Kidney epithelial cell (primary cell): ENCODE data around the gene RABGAP1L. TPM values are rescaled to one million over a fixed set of nuclear protein-coding genes. Genes with fewer than 3 reads are reported as not detected.

Experiments
- DNase-seq: peaks from one replicate; pipeline ENCODE4 v3.0.0-alpha.2; 2010; ENCODE audit warnings: low read depth
- H3K27me3 ChIP-seq: 2 replicates; pipeline ENCODE4 v1.6.0; 2011; ENCODE audit warnings: low read length; ENCODE audit not compliant: control insufficient read depth, insufficient read depth
- H3K36me3 ChIP-seq: 2 replicates; pipeline ENCODE4 v1.5.1; 2011; ENCODE audit warnings: low read length; ENCODE audit not compliant: control insufficient read depth, insufficient read depth
- H3K4me3 ChIP-seq: 2 replicates; pipeline ENCODE4 v1.5.1; 2011; ENCODE audit warnings: low read depth, mild to moderate bottlenecking, control low read depth, low read length
- CTCF ChIP-seq: IDR thresholded peaks from 2 replicates; pipeline ENCODE4 v1.5.1; 2011; ENCODE audit warnings: mild to moderate bottlenecking, moderate library complexity, low read length, control low read depth, inconsistent platforms; ENCODE audit not compliant: insufficient read depth, poor library complexity, severe bottlenecking
- total RNA-seq: library from RNA; depleted of rRNA; stranded (reverse); fragments of >200 nt; gene quantifications from 2 replicates; pipeline ENCODE4 v1.2.3, GENCODE V29; 2015

Gene RABGAP1L
- total RNA-seq, 1 donor from 2014 or later: 22.1 TPM

DNA sequence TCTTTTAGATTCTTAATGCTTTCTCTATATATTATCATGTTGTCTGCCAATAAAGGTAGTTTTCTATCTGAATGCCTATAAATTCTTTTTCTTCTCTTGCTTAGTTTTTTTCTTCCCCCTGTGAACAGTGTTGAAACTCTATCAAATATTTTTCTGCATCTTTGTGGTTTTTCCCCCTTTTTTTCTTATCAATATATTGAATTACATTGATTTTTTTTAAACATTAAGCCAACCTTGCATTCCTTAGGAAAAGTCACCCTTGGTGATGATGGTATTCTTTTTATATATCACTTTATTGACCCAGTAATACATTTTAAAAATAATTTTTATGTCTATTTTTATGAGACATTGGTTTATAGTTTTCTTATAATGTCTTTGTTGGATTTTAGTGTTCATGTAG lies 131.7 kb downstream of the RABGAP1L start:
- H3K27me3 ChIP-seq: no peaks in the 10 kb centered on the region
- no peaks in the 10 kb centered on the region for H3K36me3 ChIP-seq
- no peak overlapping the region for H3K4me3 ChIP-seq
- TF ChIP-seq CTCF: no peak
- no peak for DNase-seq

- no peaks in the 10 kb centered on the region for H3K27me3 ChIP-seq
- DNase-seq: no peak
- H3K36me3 ChIP-seq: no peaks in the 10 kb centered on the region
- H3K4me3 ChIP-seq: no peak overlapping the region
- no peak for TF ChIP-seq CTCF
These were observed 137.0 kb downstream of the RABGAP1L start for GRCh38 chr1:174296309-174296708.

GRCh38 chr1:174297351-174297750 lies 138.0 kb downstream of the RABGAP1L start:
- Histone ChIP-seq H3K36me3 (no peaks in the 10 kb centered on the region), H3K4me3 (no peak overlapping the region), H3K27me3 (no peaks in the 10 kb centered on the region)
- TF ChIP-seq CTCF: no peak
- DNase-seq: no peak

- H3K36me3 ChIP-seq: no peaks in the 10 kb centered on the region
- no peak overlapping the region for H3K4me3 ChIP-seq
- H3K27me3 ChIP-seq: no peaks in the 10 kb centered on the region
- DNase-seq: no peak
- no peak for TF ChIP-seq CTCF
These were observed 142.2 kb downstream of the RABGAP1L start for GRCh38 chr1:174301295-174302077.

DNA sequence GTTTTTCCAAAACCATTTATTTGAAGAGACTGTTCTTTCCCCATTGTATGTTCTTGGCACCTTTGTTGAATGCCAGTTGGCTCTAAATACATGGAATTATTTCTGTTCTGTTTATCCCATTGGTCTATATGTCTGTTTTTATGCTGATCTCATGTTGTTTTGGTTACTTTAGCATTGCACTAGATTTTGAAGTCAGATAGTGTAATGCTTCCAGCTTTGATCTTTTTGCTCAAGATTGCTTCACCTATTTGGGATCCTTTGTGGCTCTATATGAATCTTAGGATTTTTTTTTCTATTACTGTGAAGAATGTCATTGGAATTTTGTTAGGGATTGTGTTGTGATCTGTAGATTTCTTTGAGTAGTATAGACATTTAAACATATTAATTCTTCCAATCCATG lies 149.3 kb downstream of the RABGAP1L start:
- Histone ChIP-seq H3K27me3 (no peaks in the 10 kb centered on the region), H3K4me3 (no peak overlapping the region), H3K36me3 (no peaks in the 10 kb centered on the region)
- no peak for DNase-seq
- no peak for TF ChIP-seq CTCF

DNA sequence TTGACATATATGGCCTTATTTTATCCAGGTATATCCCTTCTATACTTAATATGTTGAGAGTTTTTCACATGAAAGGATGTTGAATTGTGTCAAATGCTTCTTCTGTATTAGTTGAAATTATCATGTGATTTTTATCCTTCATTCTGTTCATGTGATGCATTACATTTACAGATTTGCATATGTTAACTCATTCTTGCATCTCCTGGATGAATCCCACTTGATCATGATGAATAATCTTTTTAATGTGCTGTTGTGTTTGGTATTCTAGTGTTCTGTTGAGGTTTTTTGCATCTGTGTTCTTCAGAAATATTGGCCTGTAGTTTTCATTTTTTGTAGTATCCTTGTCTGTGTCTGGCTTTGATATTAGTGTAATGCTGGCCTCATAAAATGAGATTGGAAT lies 150.2 kb downstream of the RABGAP1L start:
- DNase-seq: no peak
- no peaks in the 10 kb centered on the region for H3K27me3 ChIP-seq
- no peak for TF ChIP-seq CTCF
- no peak overlapping the region for H3K4me3 ChIP-seq
- no peaks in the 10 kb centered on the region for H3K36me3 ChIP-seq
